ENCODE results near the gene TMEM25. TPM values are rescaled to one million over a fixed set of nuclear protein-coding genes. Genes with fewer than 3 reads are reported as not detected.
"Not testable (repeated sequence)": the region's sequence is repeated elsewhere in the genome, so short reads cannot be mapped to it uniquely, and the experiment has no call there.

Gene TMEM25
- 20.9 TPM for total RNA-seq

DNA sequence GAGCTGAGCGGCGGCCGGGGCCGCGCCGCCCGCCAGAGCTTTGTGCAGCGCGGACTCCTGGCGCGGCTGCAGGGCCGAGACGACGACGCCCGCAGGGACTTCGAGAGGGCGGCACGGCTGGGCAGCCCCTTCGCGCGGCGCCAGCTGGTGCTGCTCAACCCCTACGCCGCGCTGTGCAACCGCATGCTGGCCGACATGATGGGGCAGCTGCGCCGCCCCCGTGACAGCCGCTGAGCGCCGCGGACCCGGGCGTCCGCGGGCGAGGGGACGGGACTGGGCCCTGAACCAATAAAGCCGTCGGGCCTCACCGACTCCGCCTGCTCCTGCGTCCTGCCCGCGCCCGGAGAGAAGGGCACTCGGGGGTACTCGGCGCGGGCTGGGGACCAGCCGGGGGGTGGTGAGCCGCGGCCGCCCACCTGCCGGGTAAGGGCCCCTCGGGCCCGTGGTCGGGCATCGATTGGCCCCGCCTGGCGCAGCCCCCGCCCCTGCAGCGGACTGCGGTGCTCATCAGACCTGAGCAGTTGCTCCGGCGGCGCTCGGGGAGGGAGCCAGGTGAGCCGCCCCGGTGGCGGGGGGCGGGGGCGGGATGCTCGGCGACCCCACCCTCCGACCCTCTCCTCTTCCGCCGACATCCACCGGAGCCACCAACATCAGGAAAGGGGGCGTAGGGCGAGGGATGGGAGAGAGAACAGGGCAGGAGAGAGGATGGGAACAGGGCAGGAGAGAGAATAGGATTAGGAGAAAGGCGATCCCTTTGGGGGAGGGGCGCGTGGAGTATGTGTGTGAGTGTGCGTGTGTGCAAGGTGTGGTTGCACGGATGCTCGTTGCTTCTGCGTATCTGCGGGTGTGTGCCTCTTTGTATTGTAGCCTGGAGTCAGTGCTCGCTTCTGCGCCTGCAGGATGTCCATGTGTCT is at the start of gene TMEM25:
TMEM25 (plus strand) TSS at position 510 of the 914 bp plus-strand sequence. CDS start 610 bp downstream, outside the sequence.
- ATAC-seq, result peak; percentile 73
- no peak for DNase-seq (ENCODE audit: low spot score)
- intact Hi-C loops (cut with DNase I), result no loop called here

GRCh38 chr11:118481238-118481637 is 49.8 kb upstream of the TMEM25 start:
- not testable (repeated sequence) for ATAC-seq; DNase-seq (ENCODE audit: low spot score)
- intact Hi-C loops (cut with DNase I), result loop anchor here (10.0 kb wide), 1 partner anchor 86 kb away; no protein-coding TSS in a partner anchor

DNA sequence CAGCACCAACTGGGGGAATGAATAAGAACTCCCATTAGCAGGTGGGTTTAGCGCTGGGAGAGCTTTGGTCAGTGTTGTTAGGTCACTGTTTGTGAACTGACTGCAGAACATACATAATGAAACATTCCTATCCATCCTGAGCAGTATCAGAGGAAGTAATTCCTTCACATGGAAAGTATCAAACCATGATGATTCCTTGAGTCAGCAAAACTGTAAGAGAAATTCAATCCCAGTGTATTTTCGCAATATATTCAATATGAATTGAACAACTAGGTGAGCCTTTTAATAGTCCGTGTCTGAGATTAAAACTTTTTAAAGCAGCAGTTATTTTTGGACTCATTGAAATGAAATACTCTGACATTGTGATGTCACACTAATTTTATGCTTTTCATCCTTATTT is 46.6 kb upstream of the TMEM25 start:
- intact Hi-C loops (cut with DNase I), result loop anchor here (10.0 kb wide), 1 partner anchor 90 kb away; no protein-coding TSS in a partner anchor
- ATAC-seq (no peak), DNase-seq (ENCODE audit: low spot score) (no peak)

GRCh38 chr11:118485273-118485672 is 45.7 kb upstream of the TMEM25 start:
- intact Hi-C loops (cut with DNase I), result loop anchor here (10.0 kb wide), 1 partner anchor 90 kb away; no protein-coding TSS in a partner anchor
- ATAC-seq (no peak), DNase-seq (ENCODE audit: low spot score) (no peak)

DNA sequence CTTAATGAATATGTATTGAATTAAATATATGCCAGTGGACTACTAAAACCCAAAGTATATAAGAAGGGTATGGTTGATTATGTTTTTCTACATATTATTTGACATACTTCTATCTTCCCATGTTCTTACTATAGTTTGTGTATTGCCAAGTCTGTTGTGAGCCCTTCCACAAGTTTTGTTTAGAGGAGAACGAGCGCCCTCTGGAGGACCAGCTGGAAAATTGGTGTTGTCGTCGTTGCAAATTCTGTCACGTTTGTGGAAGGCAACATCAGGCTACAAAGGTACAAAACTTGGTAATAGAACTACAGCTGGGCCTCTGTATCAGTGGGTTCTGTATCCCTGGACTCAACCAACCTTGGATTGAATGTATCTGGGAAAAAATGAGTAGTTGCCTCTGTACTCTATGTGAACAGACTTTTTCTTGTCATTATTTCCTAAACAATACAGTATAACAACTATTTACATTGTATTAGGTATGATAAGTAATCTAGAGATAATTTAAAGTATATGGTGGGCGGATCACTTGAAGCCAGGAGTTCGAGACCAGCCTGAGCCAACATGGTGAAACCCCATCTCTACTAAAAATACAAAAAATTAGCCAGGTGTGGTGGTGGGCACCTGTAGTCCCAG is 42.4 kb upstream of the TMEM25 start:
- DNase-seq (ENCODE audit: low spot score), result peak; percentile 76
- intact Hi-C loops (cut with DNase I), result loop anchor here (10.0 kb wide), 1 partner anchor 94 kb away; no protein-coding TSS in a partner anchor
- peak; percentile 62 for ATAC-seq

- intact Hi-C loops (cut with DNase I), result no loop called here
- ATAC-seq (no peak), DNase-seq (ENCODE audit: low spot score) (no peak)
Observed at GRCh38 chr11:118491041-118491440, 40.0 kb upstream of the TMEM25 start.

GRCh38 chr11:118497831-118498230 is 33.2 kb upstream of the TMEM25 start:
- DNase-seq (ENCODE audit: low spot score) (no peak), ATAC-seq (no peak)
- intact Hi-C loops (cut with DNase I), result no loop called here

- no peak for ATAC-seq
Observed at GRCh38 chr11:118503216-118503615, 27.8 kb upstream of the TMEM25 start.

GRCh38 chr11:118511601-118512000 is 19.4 kb upstream of the TMEM25 start:
- ATAC-seq, result no peak

More at GRCh38 chr11:118503216-118503615, 27.8 kb upstream of the TMEM25 start:
- intact Hi-C loops (cut with DNase I), result no loop called here
- no peak for DNase-seq (ENCODE audit: low spot score)

GRCh38 chr11:118514103-118514502 is 16.9 kb upstream of the TMEM25 start:
- ATAC-seq, result no peak
- intact Hi-C loops (cut with DNase I), result no loop called here
- no peak for DNase-seq (ENCODE audit: low spot score)

More at GRCh38 chr11:118511601-118512000, 19.4 kb upstream of the TMEM25 start:
- intact Hi-C loops (cut with DNase I), result no loop called here
- no peak for DNase-seq (ENCODE audit: low spot score)

DNA sequence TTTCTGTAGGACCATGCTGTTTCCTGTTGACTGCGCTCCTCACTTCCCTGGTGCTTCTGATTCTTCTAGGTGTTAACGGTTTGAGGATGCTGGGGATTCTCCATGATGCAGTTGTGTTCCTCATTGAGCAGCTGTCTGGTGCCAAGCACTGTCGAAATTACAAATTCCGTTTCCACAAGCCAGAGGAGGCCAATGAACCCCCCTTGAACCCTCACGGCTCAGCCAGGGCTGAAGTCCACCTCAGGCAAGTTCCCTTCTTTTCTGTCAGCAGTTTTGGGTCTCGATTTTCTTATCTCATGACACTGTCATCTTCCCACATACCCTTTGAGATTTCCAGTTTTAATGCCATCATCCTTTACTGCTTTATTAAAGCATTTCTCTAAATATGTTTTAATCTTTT is 11.4 kb upstream of the TMEM25 start:
- ATAC-seq, result no peak
- intact Hi-C loops (cut with DNase I), result no loop called here
- no peak for DNase-seq (ENCODE audit: low spot score)

DNA sequence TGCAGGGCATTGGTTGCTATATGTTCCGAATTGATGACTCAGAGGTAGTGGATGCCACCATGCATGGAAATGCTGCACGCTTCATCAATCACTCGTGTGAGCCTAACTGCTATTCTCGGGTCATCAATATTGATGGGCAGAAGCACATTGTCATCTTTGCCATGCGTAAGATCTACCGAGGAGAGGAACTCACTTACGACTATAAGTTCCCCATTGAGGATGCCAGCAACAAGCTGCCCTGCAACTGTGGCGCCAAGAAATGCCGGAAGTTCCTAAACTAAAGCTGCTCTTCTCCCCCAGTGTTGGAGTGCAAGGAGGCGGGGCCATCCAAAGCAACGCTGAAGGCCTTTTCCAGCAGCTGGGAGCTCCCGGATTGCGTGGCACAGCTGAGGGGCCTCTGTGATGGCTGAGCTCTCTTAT is 9.1 kb upstream of the TMEM25 start:
- intact Hi-C loops (cut with DNase I), result no loop called here
- ATAC-seq (peak; percentile 33), DNase-seq (ENCODE audit: low spot score) (no peak)

- intact Hi-C loops (cut with DNase I), result no loop called here
- no peak for DNase-seq (ENCODE audit: low spot score)
- peak; percentile 58 for ATAC-seq
Observed at GRCh38 chr11:118522571-118523072, 8.4 kb upstream of the TMEM25 start.

DNA sequence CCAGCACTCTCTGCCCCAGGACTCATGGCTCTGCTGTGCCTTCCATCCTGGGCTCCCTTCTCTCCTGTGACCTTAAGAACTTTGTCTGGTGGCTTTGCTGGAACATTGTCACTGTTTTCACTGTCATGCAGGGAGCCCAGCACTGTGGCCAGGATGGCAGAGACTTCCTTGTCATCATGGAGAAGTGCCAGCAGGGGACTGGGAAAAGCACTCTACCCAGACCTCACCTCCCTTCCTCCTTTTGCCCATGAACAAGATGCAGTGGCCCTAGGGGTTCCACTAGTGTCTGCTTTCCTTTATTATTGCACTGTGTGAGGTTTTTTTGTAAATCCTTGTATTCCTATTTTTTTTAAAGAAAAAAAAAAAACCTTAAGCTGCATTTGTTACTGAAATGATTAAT is 6.6 kb upstream of the TMEM25 start:
- no peak for ATAC-seq
- intact Hi-C loops (cut with DNase I), result no loop called here
- no peak for DNase-seq (ENCODE audit: low spot score)

DNA sequence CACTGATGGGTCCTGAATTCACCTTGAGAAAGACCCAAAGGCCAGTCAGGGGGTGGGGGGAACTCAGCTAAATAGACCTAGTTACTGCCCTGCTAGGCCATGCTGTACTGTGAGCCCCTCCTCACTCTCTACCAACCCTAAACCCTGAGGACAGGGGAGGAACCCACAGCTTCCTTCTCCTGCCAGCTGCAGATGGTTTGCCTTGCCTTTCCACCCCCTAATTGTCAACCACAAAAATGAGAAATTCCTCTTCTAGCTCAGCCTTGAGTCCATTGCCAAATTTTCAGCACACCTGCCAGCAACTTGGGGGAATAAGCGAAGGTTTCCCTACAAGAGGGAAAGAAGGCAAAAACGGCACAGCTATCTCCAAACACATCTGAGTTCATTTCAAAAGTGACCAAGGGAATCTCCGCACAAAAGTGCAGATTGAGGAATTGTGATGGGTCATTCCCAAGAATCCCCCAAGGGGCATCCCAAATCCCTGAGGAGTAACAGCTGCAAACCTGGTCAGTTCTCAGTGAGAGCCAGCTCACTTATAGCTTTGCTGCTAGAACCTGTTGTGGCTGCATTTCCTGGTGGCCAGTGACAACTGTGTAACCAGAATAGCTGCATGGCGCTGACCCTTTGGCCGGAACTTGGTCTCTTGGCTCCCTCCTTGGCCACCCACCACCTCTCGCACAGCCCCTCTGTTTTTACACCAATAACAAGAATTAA is 6.1 kb upstream of the TMEM25 start:
- no peak for DNase-seq (ENCODE audit: low spot score)
- peak; percentile 44 for ATAC-seq
- intact Hi-C loops (cut with DNase I), result no loop called here

GRCh38 chr11:118526688-118527087 is 4.3 kb upstream of the TMEM25 start:
- ATAC-seq (no peak), DNase-seq (ENCODE audit: low spot score) (no peak)
- intact Hi-C loops (cut with DNase I), result no loop called here

DNA sequence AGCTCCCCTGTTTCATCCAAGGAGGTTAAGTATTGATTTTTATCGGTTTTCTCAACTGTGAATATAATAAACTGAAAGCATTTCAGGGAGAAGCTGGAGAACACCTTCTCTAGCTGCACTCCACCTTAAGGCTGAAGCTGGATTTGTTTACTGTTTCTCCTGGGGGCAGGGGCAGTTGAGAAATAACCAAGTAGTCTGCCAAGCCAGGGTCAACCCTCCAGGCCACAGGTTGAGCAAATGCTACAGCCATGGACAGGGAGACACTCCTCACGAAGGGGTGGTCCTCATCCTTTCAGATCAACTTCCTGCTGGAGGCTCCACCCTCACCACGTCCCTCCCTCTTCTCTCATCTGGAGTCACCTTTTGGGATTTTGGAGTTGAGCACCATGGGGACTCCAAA is 3.9 kb upstream of the TMEM25 start, which contains the start of gene TTC36:
TTC36 (plus strand) TSS at position 366 of the 400 bp plus-strand sequence; CDS start at position 387, 21 bp downstream.
- ATAC-seq (peak; percentile 34), DNase-seq (ENCODE audit: low spot score) (no peak)
- intact Hi-C loops (cut with DNase I), result no loop called here

- ATAC-seq, result no peak
- no peak for DNase-seq (ENCODE audit: low spot score)
- intact Hi-C loops (cut with DNase I), result no loop called here
Observed at GRCh38 chr11:118528511-118528910, 2.5 kb upstream of the TMEM25 start.

DNA sequence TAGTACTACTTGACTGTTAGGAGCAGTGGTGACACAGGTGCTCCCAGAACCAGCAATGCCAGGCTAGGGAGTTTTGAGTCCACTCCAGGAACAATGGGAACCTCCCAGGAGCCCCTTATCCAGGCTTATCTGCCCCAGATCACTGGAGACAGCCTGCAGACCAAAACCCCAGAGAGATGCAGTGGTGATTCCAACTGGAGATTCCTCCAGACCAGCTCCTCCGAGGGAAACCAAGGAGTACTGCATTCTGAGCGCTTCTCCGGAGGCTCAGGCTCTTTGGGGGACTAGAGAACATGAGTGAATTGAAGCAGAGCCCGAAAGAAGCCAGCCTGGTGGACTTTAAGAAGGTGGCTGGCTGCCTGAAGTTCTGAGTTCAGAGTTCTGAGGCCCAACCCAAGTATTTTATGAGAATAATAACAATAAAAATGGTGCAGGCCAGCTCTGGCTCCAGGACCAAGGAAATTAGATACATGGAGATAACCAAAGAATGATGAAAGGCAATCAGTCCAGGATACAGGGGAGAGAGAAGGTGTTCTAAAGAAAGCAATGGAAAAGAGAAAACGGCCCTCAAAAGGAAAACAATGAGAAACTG is 1.3 kb upstream of the TMEM25 start:
- no peak for ATAC-seq
- DNase-seq (ENCODE audit: low spot score), result no peak
- intact Hi-C loops (cut with DNase I), result no loop called here
